Measurements from ENCODE around the gene GFOD1. TPM values are rescaled to one million over a fixed set of nuclear protein-coding genes. Genes with fewer than 3 reads are reported as not detected.
A peak's percentile ranks its signal among the peaks of the same experiment; 100 is the strongest.

Gene GFOD1
- total RNA-seq, 2 experiments from 2014 or later, result 22.6 to 35.0 TPM

DNA sequence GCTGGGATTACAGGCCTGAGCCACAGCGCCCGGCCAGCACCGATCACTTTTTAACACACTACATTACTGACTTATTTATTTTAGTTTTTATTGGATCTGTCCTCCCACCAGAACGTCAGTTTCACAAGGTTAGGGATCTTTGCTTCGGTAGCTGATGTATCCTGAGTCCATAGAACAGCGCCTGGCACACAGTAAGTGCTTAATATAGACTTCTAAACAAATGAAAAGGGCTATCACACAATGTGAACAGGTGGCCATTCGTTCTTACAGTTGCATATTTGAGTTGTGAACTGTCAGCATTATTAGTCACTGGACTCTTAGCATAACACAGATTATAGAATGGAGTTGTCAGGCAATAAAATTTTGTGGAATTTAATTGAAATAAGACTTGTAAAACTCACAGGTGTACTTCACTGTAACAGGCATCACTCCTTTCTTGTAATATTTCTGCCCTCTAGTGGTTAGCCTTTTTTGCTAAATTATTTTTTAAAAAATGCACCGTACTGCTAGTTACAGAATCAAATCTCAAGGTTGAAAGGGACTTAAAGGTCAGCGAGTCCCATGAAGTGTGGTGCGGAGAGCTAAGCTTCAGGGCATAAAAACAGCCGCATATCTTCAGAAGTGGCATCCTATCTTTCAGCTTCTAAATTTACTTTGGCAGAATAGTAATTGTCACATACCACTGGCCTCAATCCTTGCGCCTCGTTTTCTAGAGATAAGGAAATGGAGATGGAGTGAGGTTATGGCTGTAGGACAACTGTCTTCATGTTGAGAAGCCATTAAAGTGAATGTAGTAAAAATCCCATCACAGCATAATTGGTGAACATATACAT lies 155.7 kb downstream of the GFOD1 start:
- Histone ChIP-seq H3K4me2 (ENCODE audit: low read length) (no peak overlapping the region), H3K4me1 (ENCODE audit: insufficient read depth, low read length, poor library complexity, severe bottlenecking) (peaks cover 26% of the 10 kb centered on the region), H3K27ac (ENCODE audit: low read depth, low read length, poor library complexity, severe bottlenecking) (no peak overlapping the region), H3K4me3 (ENCODE audit: low read depth, low read length, poor library complexity, severe bottlenecking) (no peak overlapping the region), H2AFZ (ENCODE audit: low read length) (no peak overlapping the region), H3K9me3 (ENCODE audit: low read length) (no peaks in the 10 kb centered on the region), H3K9me2 (ENCODE audit: insufficient read depth, low read length) (no peaks in the 10 kb centered on the region), H3K79me2 (ENCODE audit: insufficient read depth, low read depth, low read length) (peaks cover 12% of the 10 kb centered on the region; the same call in 1 of the 2 replicates), H4K20me1 (ENCODE audit: insufficient read depth, low read length) (no peaks in the 10 kb centered on the region), H3K36me3 (ENCODE audit: insufficient read depth, low read length) (no peaks in the 10 kb centered on the region)
- ChIA-PET CTCF (ENCODE audit: unreplicated experiment) (interaction anchor here (0.9 to 1.9 kb wide), 2 partner anchors 15 to 137 kb away, joined by 3 to 10 read pairs; no protein-coding TSS in a partner anchor), POLR2A (interaction anchor here (0.6 to 1.3 kb wide), 4 partner anchors 23 to 217 kb away, joined by 3 to 6 read pairs (median 4); no protein-coding TSS in a partner anchor)
- no peak for TF ChIP-seq EZH2phosphoT487 (IDR thresholded peaks at IDR 0.05; ENCODE audit: borderline replicate concordance, low read depth, low read length)
- TF ChIP-seq, protein P1, sequence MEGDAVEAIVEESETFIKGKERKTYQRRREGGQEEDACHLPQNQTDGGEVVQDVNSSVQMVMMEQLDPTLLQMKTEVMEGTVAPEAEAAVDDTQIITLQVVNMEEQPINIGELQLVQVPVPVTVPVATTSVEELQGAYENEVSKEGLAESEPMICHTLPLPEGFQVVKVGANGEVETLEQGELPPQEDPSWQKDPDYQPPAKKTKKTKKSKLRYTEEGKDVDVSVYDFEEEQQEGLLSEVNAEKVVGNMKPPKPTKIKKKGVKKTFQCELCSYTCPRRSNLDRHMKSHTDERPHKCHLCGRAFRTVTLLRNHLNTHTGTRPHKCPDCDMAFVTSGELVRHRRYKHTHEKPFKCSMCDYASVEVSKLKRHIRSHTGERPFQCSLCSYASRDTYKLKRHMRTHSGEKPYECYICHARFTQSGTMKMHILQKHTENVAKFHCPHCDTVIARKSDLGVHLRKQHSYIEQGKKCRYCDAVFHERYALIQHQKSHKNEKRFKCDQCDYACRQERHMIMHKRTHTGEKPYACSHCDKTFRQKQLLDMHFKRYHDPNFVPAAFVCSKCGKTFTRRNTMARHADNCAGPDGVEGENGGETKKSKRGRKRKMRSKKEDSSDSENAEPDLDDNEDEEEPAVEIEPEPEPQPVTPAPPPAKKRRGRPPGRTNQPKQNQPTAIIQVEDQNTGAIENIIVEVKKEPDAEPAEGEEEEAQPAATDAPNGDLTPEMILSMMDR (conservative IDR thresholded peaks at IDR 0.05; ENCODE audit: low read length), result peak; percentile 99
- peak; percentile 73 for DNase-seq (ENCODE audit: low spot score)
- BruUV-seq (replicated peaks), result no TSS peak
- intact Hi-C loops (cut with micrococcal nuclease; ENCODE audit: unreplicated experiment), result loop anchor here (1.0 to 5.0 kb wide), 3 partner anchors 136 to 419 kb away; no protein-coding TSS in a partner anchor

DNA sequence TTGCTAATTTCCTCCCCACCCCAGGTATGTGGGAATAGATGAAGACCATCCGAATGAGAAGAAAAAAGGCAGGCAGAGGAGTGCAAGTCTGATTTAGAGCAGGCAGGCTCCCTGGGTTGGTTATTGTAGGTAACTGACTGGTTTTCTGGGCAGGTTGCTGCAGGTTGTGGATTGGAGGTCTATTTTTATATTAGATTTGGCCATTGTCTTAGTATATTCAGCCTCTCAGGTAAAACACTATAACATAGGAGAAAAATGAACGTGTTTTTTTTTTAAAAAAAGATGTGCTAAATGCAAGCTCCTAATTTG lies 158.6 kb downstream of the GFOD1 start:
- CTCF ChIA-PET (ENCODE audit: unreplicated experiment), result interaction anchor here (0.6 to 1.2 kb wide), 7 partner anchors 24 to 291 kb away, joined by 3 to 5 read pairs (median 4); no protein-coding TSS in a partner anchor
- Histone ChIP-seq H3K4me3 (ENCODE audit: low read depth, low read length, poor library complexity, severe bottlenecking) (peak overlapping the region; percentile 89), H3K27ac (ENCODE audit: low read depth, low read length, poor library complexity, severe bottlenecking) (peak overlapping the region; percentile 54), H3K4me1 (ENCODE audit: insufficient read depth, low read length, poor library complexity, severe bottlenecking) (peaks cover 30% of the 10 kb centered on the region), H2AFZ (ENCODE audit: low read length) (peak overlapping the region; percentile 92), H4K20me1 (ENCODE audit: insufficient read depth, low read length) (no peaks in the 10 kb centered on the region), H3K79me2 (ENCODE audit: insufficient read depth, low read depth, low read length) (peaks cover 15% of the 10 kb centered on the region; the same call in 1 of the 2 replicates), H3K4me2 (ENCODE audit: low read length) (peak overlapping the region; percentile 98), H3K36me3 (ENCODE audit: insufficient read depth, low read length) (peaks cover 10% of the 10 kb centered on the region), H3K9me2 (ENCODE audit: insufficient read depth, low read length) (no peaks in the 10 kb centered on the region), H3K9me3 (ENCODE audit: low read length) (no peaks in the 10 kb centered on the region)
- no peak for TF ChIP-seq EZH2phosphoT487 (IDR thresholded peaks at IDR 0.05; ENCODE audit: borderline replicate concordance, low read depth, low read length)
- TF ChIP-seq, protein P1 (conservative IDR thresholded peaks at IDR 0.05; ENCODE audit: low read length), result no peak
- POLR2A ChIA-PET, result interaction anchor here (0.6 to 4.4 kb wide), 31 partner anchors 11 to 288 kb away, joined by 3 to 43 read pairs (median 4); partner anchors contain the start of genes NOL7 and SIRT5
- TSS peak; percentile 98 for BruUV-seq (replicated peaks)
- intact Hi-C loops (cut with micrococcal nuclease; ENCODE audit: unreplicated experiment), result loop anchor here (1.0 to 5.0 kb wide), 4 partner anchors 34 to 483 kb away; partner anchors contain the start of gene MCUR1
- DNase-seq (ENCODE audit: low spot score), result no peak

Measured in OCI-LY7 (cell line).